HL-60 (cell line): Measurements from ENCODE around the gene MMUT.

Experiments
- DNase-seq, 2 experiments: peaks; one replicate each; pipeline ENCODE4 v3.0.0-alpha.2; 2010 to 2020; ENCODE audit warnings: low read depth in 1 of 2, low spot score in 1 of 2
- H3K27ac ChIP-seq: fragments of 250-450 bp; sonication (Bioruptor Pico); replicated peaks from 2 replicates; pipeline ENCODE4 v1.5.1; 2020; ENCODE audit warnings: mild to moderate bottlenecking, moderate library complexity
- H3K27me3 ChIP-seq: fragments of 250-450 bp; sonication (Bioruptor Pico); 2 replicates; pipeline ENCODE4 v1.5.1; 2021; ENCODE audit warnings: mild to moderate bottlenecking, moderate library complexity; ENCODE audit not compliant: insufficient read depth, poor library complexity, severe bottlenecking
- H3K4me3 ChIP-seq: replicated peaks from 2 replicates; pipeline ENCODE4 v1.5.1; 2011; ENCODE audit warnings: mild to moderate bottlenecking, control low read depth, low read length; ENCODE audit not compliant: insufficient read depth
- GABPA ChIP-seq: IDR thresholded peaks from 2 replicates; pipeline ENCODE4 v1.6.1; 2012; ENCODE audit warnings: low read depth
- POLR2AphosphoS5 ChIP-seq: IDR thresholded peaks from 2 replicates; pipeline ENCODE4 v1.6.1; 2012; ENCODE audit warnings: low read depth
- REST ChIP-seq: IDR thresholded peaks from 2 replicates; pipeline ENCODE4 v1.6.1; 2012; ENCODE audit warnings: low read depth; ENCODE audit not compliant: insufficient replicate concordance
- SPI1 ChIP-seq: IDR thresholded peaks from 2 replicates; pipeline ENCODE4 v1.6.1; 2012; ENCODE audit warnings: low read depth, mild to moderate bottlenecking, borderline replicate concordance
- TF ChIP-seq, protein P1 (sequence below): IDR thresholded peaks from one replicate; pipeline ENCODE4 v1.5.1; 2011; ENCODE audit warnings: low read length, control low read depth, inconsistent platforms; ENCODE audit not compliant: insufficient read depth

The MMUT gene

DNA sequence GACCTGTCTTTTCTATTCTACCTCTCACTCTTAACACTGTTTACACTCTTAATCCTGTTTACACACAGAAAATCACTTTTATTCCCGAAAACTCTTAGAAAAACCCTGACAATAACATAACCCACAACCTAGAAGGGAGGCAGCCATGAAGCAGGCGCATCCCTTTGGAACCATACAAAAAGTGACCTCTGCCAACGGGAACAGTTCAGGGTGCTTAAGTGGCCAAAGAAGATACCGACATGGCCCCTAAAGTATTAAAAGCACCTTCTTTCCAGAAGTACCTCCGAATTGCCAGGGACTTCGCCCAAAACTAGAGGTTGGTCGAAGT, 490 bp downstream of the MMUT start:
- Histone ChIP-seq H3K27ac (peak overlapping the region; percentile 82), H3K4me3 (peak overlapping the region; percentile 93), H3K27me3 (no peaks in the 10 kb centered on the region)
- TF ChIP-seq REST (no peak), SPI1 (no peak), POLR2AphosphoS5 (no peak), GABPA (no peak)
- TF ChIP-seq, protein P1, sequence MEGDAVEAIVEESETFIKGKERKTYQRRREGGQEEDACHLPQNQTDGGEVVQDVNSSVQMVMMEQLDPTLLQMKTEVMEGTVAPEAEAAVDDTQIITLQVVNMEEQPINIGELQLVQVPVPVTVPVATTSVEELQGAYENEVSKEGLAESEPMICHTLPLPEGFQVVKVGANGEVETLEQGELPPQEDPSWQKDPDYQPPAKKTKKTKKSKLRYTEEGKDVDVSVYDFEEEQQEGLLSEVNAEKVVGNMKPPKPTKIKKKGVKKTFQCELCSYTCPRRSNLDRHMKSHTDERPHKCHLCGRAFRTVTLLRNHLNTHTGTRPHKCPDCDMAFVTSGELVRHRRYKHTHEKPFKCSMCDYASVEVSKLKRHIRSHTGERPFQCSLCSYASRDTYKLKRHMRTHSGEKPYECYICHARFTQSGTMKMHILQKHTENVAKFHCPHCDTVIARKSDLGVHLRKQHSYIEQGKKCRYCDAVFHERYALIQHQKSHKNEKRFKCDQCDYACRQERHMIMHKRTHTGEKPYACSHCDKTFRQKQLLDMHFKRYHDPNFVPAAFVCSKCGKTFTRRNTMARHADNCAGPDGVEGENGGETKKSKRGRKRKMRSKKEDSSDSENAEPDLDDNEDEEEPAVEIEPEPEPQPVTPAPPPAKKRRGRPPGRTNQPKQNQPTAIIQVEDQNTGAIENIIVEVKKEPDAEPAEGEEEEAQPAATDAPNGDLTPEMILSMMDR: no peak
- DNase-seq: no peak

- peak overlapping the region; percentile 82 for H3K27ac ChIP-seq
- DNase-seq: no peak
Observed at GRCh38 chr6:49462071-49462470, 982 bp downstream of the MMUT start.

GRCh38 chr6:49457771-49458170, 5.3 kb downstream of the MMUT start:
- H3K27ac ChIP-seq: no peak overlapping the region
- H3K4me3 ChIP-seq: no peak overlapping the region
- no peak for DNase-seq
- TF ChIP-seq GABPA (no peak), POLR2AphosphoS5 (no peak), REST (no peak), SPI1 (no peak)
- TF ChIP-seq, protein P1: no peak
- no peaks in the 10 kb centered on the region for H3K27me3 ChIP-seq

More at GRCh38 chr6:49462071-49462470, 982 bp downstream of the MMUT start:
- Histone ChIP-seq H3K27me3 (no peaks in the 10 kb centered on the region), H3K4me3 (peak overlapping the region; percentile 93)
- no peak for TF ChIP-seq REST
- TF ChIP-seq POLR2AphosphoS5: no peak
